ENCODE results near the gene GRM1. TPM values are rescaled to one million over a fixed set of nuclear protein-coding genes. Genes with fewer than 3 reads are reported as not detected.

Gene GRM1
- total and polyA plus RNA-seq, 9 of the 15 experiments (the other 6 are each of a cell fraction or from before 2014, with no cell fraction given), result not detected

- TF ChIP-seq ZNF407 (IDR thresholded peaks at IDR 0.05; ENCODE audit: low read depth) (no peak), ZNF592 (IDR thresholded peaks at IDR 0.05) (no peak)
These were observed 161.7 kb downstream of the GRM1 start (continued) for GRCh38 chr6:146190581-146190980.
